Naive thymus-derived CD4-positive, alpha-beta T cell (primary cell): ENCODE results near the gene KREMEN1. TPM values are rescaled to one million over a fixed set of nuclear protein-coding genes. Genes with fewer than 3 reads are reported as not detected.
A peak's percentile ranks its signal among the peaks of the same experiment; 100 is the strongest.
"Not testable (repeated sequence)": the region's sequence is repeated elsewhere in the genome, so short reads cannot be mapped to it uniquely, and the experiment has no call there.

ENCODE experiments used
- ATAC-seq: fragments of 150-1000 bp; cut with Tn5 transposase; 2 replicates; pipeline ENCODE4 v1.10.0; 2021; ENCODE audit warnings: mild to moderate bottlenecking, moderate library complexity
- CTCF ChIA-PET: fragments of 350-600 bp; sonication (Branson Sonifier 250); formaldehyde crosslinking; loops from one replicate; lab custom pipeline; 2021; ENCODE audit warnings: antibody characterized with exemption; lab: Charles Lee
- POLR2A ChIA-PET: fragments of 350-600 bp; sonication (Branson Sonifier 250); formaldehyde crosslinking; loops from one replicate; lab custom pipeline; 2021; ENCODE audit warnings: antibody characterized with exemption, inconsistent platforms; lab: Charles Lee
- DNase-seq, 9 donors: peaks; one replicate each; pipeline versions ENCODE4 v3.0.0 to v3.0.0-alpha.2; 2020 to 2022; ENCODE audit warnings: mixed read lengths in 1 of 9
- H3K27ac ChIP-seq: one replicate; pipeline ENCODE4 v1.7.0; 2013; ENCODE audit warnings: mild to moderate bottlenecking, low read depth, low read length, moderate library complexity
- H3K27me3 ChIP-seq, 2 donors: one replicate each; pipeline ENCODE4 v1.7.0; 2013; ENCODE audit warnings: low read length in 2 of 2, mild to moderate bottlenecking in 2 of 2, moderate library complexity in 2 of 2; ENCODE audit not compliant: control insufficient read depth in 2 of 2, insufficient read depth in 2 of 2
- H3K36me3 ChIP-seq, 3 experiments: 1 replicate in 2 of 3; 2 replicates in 1 of 3; pipeline ENCODE4 v1.7.0; 2013; ENCODE audit warnings: low read length in 3 of 3, mild to moderate bottlenecking in 3 of 3, moderate library complexity in 1 of 3; ENCODE audit not compliant: insufficient read depth in 3 of 3, control insufficient read depth in 2 of 3
- H3K4me1 ChIP-seq, 2 donors: one replicate each; pipeline ENCODE4 v1.7.0; 2013; ENCODE audit warnings: low read length in 2 of 2, mild to moderate bottlenecking in 2 of 2, moderate library complexity in 1 of 2; ENCODE audit not compliant: control insufficient read depth in 2 of 2, insufficient read depth in 2 of 2
- H3K4me3 ChIP-seq: 2 replicates; pipeline ENCODE4 v1.7.0; 2013; ENCODE audit warnings: mild to moderate bottlenecking, low read length
- H3K9me3 ChIP-seq, 3 experiments: 1 replicate in 2 of 3; 2 replicates in 1 of 3; pipeline ENCODE4 v1.7.0; 2013; ENCODE audit warnings: low read length in 3 of 3; ENCODE audit not compliant: control insufficient read depth in 2 of 3
- H3K27ac Mint-ChIP-seq, 9 donors: one replicate each; pipeline ENCODE4 v1.8.0; 2020 to 2022; ENCODE audit warnings: mixed read lengths in 9 of 9, mild to moderate bottlenecking in 8 of 9, moderate library complexity in 5 of 9, inconsistent platforms in 2 of 9
- H3K27me3 Mint-ChIP-seq, 5 donors: one replicate each; pipeline ENCODE4 v1.8.0; 2021 to 2022; ENCODE audit warnings: mixed read lengths in 5 of 5, mild to moderate bottlenecking in 1 of 5
- H3K36me3 Mint-ChIP-seq, 5 donors: one replicate each; pipeline ENCODE4 v1.8.0; 2020 to 2022; ENCODE audit warnings: mixed read lengths in 5 of 5, mild to moderate bottlenecking in 3 of 5, inconsistent platforms in 1 of 5
- H3K4me1 Mint-ChIP-seq, 7 donors: one replicate each; pipeline ENCODE4 v1.8.0; 2020 to 2022; ENCODE audit warnings: mixed read lengths in 7 of 7, mild to moderate bottlenecking in 3 of 7, inconsistent platforms in 1 of 7
- H3K4me3 Mint-ChIP-seq, 10 donors: one replicate each; pipeline ENCODE4 v1.8.0; 2020 to 2022; ENCODE audit warnings: mild to moderate bottlenecking in 10 of 10, mixed read lengths in 10 of 10, moderate library complexity in 6 of 10, inconsistent platforms in 2 of 10
- H3K9me3 Mint-ChIP-seq, 11 donors: one replicate each; pipeline ENCODE4 v1.8.0; 2020 to 2022; ENCODE audit warnings: mixed read lengths in 11 of 11, mild to moderate bottlenecking in 4 of 11, inconsistent platforms in 1 of 11, moderate library complexity in 1 of 11
- intact Hi-C, 2 donors: fragments of 100-400 bp; cut with micrococcal nuclease; formaldehyde crosslinking; loops; one replicate each; pipeline ENCODE4 v1.15.1; 2023
- polyA plus RNA-seq, 2 donors: library from polyadenylated mRNA; unstranded; fragments of 300-500 nt; fragmentation: Illumina TruSeq; gene quantifications; one replicate each; pipeline ENCODE4 v1.2.3, GENCODE V29; 2021
- total RNA-seq, 6 experiments: library from RNA in 5 of 6; stranded (reverse) in 5 of 6; gene quantifications; 1 replicate in 5 of 6; 2 replicates in 1 of 6; pipeline ENCODE4 v1.2.3 and lab custom pipeline; 2021 to 2026

Gene KREMEN1
- total and polyA plus RNA-seq, 7 experiments from 2014 or later, result 1.1 TPM; not detected in 6

- CTCF ChIA-PET, result no interaction called here
- no peak overlapping the region for H3K27ac Mint-ChIP-seq
Observed at GRCh38 chr22:29079218-29079901, 6.5 kb downstream of the KREMEN1 start.

GRCh38 chr22:29080106-29080975, 7.5 kb downstream of the KREMEN1 start:
- Histone ChIP-seq H3K4me1 (no peaks in the 10 kb centered on the region), H3K36me3 (no peaks in the 10 kb centered on the region), H3K27me3 (peaks cover 4 to 6% of the 10 kb centered on the region in 2 donors), H3K9me3 (no peaks in the 10 kb centered on the region), H3K4me3 (no peak overlapping the region), H3K27ac (no peak overlapping the region)
- H3K9me3 Mint-ChIP-seq, result no peaks in the 10 kb centered on the region
- no peak for ATAC-seq
- peaks cover 0 to 2% (median 0%) of the 10 kb centered on the region in 7 donors for H3K4me1 Mint-ChIP-seq
- no peak overlapping the region for H3K4me3 Mint-ChIP-seq
- peaks cover 23 to 58% (median 42%) of the 10 kb centered on the region in 5 donors for H3K27me3 Mint-ChIP-seq
- no peak overlapping the region for H3K27ac Mint-ChIP-seq
- H3K36me3 Mint-ChIP-seq, result peaks cover 0 to 3% (median 0%) of the 10 kb centered on the region in 5 donors
- DNase-seq, result no peak
- ChIA-PET CTCF (no interaction called here), POLR2A (no interaction called here)
- intact Hi-C loops, result no loop called here

More at GRCh38 chr22:29079218-29079901, 6.5 kb downstream of the KREMEN1 start:
- Mint-ChIP-seq H3K4me1 (peaks cover 0 to 4% (median under 1%) of the 10 kb centered on the region in 7 donors), H3K4me3 (no peak overlapping the region), H3K27me3 (peaks cover 29 to 65% (median 52%) of the 10 kb centered on the region in 5 donors), H3K36me3 (peaks cover 0 to 3% (median 0%) of the 10 kb centered on the region in 5 donors), H3K9me3 (no peaks in the 10 kb centered on the region)
- Histone ChIP-seq H3K36me3 (no peaks in the 10 kb centered on the region), H3K4me1 (peaks cover 0 to 3% of the 10 kb centered on the region in 2 donors), H3K27ac (no peak overlapping the region), H3K4me3 (no peak overlapping the region), H3K27me3 (peaks cover 9 to 16% of the 10 kb centered on the region in 2 donors), H3K9me3 (no peaks in the 10 kb centered on the region)
- no peak for DNase-seq
- intact Hi-C loops, result no loop called here
- POLR2A ChIA-PET, result no interaction called here
- no peak for ATAC-seq

- no peaks in the 10 kb centered on the region for H3K27me3 ChIP-seq
Observed at GRCh38 chr22:29081517-29082236, 8.8 kb downstream of the KREMEN1 start.

GRCh38 chr22:29082826-29083545, 10.2 kb downstream of the KREMEN1 start:
- Histone ChIP-seq H3K4me3 (no peak overlapping the region), H3K27ac (no peak overlapping the region), H3K9me3 (no peaks in the 10 kb centered on the region), H3K36me3 (no peaks in the 10 kb centered on the region), H3K27me3 (no peaks in the 10 kb centered on the region), H3K4me1 (no peaks in the 10 kb centered on the region)
- ATAC-seq (no peak), DNase-seq (no peak)
- ChIA-PET CTCF (no interaction called here), POLR2A (no interaction called here)
- H3K36me3 Mint-ChIP-seq, result peaks cover 0 to 3% (median 0%) of the 10 kb centered on the region in 5 donors
- H3K4me3 Mint-ChIP-seq, result no peak overlapping the region
- peaks cover 0 to 2% (median 0%) of the 10 kb centered on the region in 7 donors for H3K4me1 Mint-ChIP-seq
- intact Hi-C loops, result no loop called here
- H3K27me3 Mint-ChIP-seq, result peaks cover 10 to 45% (median 23%) of the 10 kb centered on the region in 5 donors
- no peak overlapping the region for H3K27ac Mint-ChIP-seq
- no peaks in the 10 kb centered on the region for H3K9me3 Mint-ChIP-seq

More at GRCh38 chr22:29081517-29082236, 8.8 kb downstream of the KREMEN1 start:
- H3K27ac ChIP-seq, result no peak overlapping the region
- H3K4me1 ChIP-seq, result no peaks in the 10 kb centered on the region
- ATAC-seq, result no peak
- H3K9me3 Mint-ChIP-seq, result no peaks in the 10 kb centered on the region
- H3K27ac Mint-ChIP-seq, result no peak overlapping the region
- ChIA-PET CTCF (no interaction called here), POLR2A (no interaction called here)
- peaks cover 15 to 49% (median 31%) of the 10 kb centered on the region in 5 donors for H3K27me3 Mint-ChIP-seq
- no peaks in the 10 kb centered on the region for H3K9me3 ChIP-seq
- H3K36me3 ChIP-seq, result no peaks in the 10 kb centered on the region
- no peak overlapping the region for H3K4me3 Mint-ChIP-seq
- DNase-seq, result no peak
- peaks cover 0 to 2% (median 0%) of the 10 kb centered on the region in 7 donors for H3K4me1 Mint-ChIP-seq
- H3K36me3 Mint-ChIP-seq, result peaks cover 0 to 3% (median 0%) of the 10 kb centered on the region in 5 donors
- no peak overlapping the region for H3K4me3 ChIP-seq
- intact Hi-C loops, result no loop called here

- CTCF ChIA-PET, ATAC-seq, H3K27me3 ChIP-seq, H3K36me3 ChIP-seq, H3K36me3 Mint-ChIP-seq, DNase-seq, H3K9me3 Mint-ChIP-seq, H3K9me3 ChIP-seq, H3K4me1 Mint-ChIP-seq, H3K4me3 Mint-ChIP-seq, H3K4me3 ChIP-seq, intact Hi-C loops, POLR2A ChIA-PET, H3K4me1 ChIP-seq, H3K27ac ChIP-seq, H3K27ac Mint-ChIP-seq: not testable (repeated sequence)
- peaks cover 7 to 42% (median 19%) of the 10 kb centered on the region in 5 donors for H3K27me3 Mint-ChIP-seq
Observed at GRCh38 chr22:29083576-29083932, 10.7 kb downstream of the KREMEN1 start.

GRCh38 chr22:29083933-29084591, 11.2 kb downstream of the KREMEN1 start:
- ChIA-PET POLR2A (no interaction called here), CTCF (no interaction called here)
- Mint-ChIP-seq H3K36me3 (peaks cover 0 to 3% (median 0%) of the 10 kb centered on the region in 5 donors), H3K27me3 (peaks cover 9 to 39% (median 18%) of the 10 kb centered on the region in 5 donors), H3K4me3 (no peak overlapping the region), H3K4me1 (peaks cover 0 to 2% (median 0%) of the 10 kb centered on the region in 7 donors), H3K9me3 (no peaks in the 10 kb centered on the region), H3K27ac (no peak overlapping the region)
- H3K27ac ChIP-seq, result no peak overlapping the region
- H3K27me3 ChIP-seq, result no peaks in the 10 kb centered on the region
- no peaks in the 10 kb centered on the region for H3K9me3 ChIP-seq
- DNase-seq (no peak), ATAC-seq (peak; percentile 84)
- no peak overlapping the region for H3K4me3 ChIP-seq
- H3K36me3 ChIP-seq, result no peaks in the 10 kb centered on the region
- no peaks in the 10 kb centered on the region for H3K4me1 ChIP-seq
- intact Hi-C loops, result no loop called here
